Measurements from ENCODE around the gene AZU1.

Gene AZU1

GRCh38 chr19:797528-798414, 29.9 kb upstream of the AZU1 start:
- peak; percentile 84 to 87 for DNase-seq (ENCODE audit: low read depth in 2 of 2)

- DNase-seq (ENCODE audit: low read depth in 2 of 2), result no peak
Observed at GRCh38 chr19:798415-799075, 29.1 kb upstream of the AZU1 start.

GRCh38 chr19:799076-799881, 28.4 kb upstream of the AZU1 start:
- DNase-seq (ENCODE audit: low read depth in 2 of 2), result no peak

- DNase-seq (ENCODE audit: low read depth in 2 of 2), result no peak
Observed at GRCh38 chr19:800360-801029, 27.1 kb upstream of the AZU1 start.

GRCh38 chr19:801030-801860, 26.4 kb upstream of the AZU1 start:
- DNase-seq (ENCODE audit: low read depth in 2 of 2), result no peak

- no peak for DNase-seq (ENCODE audit: low read depth in 2 of 2)
Observed at GRCh38 chr19:801861-802497, 25.7 kb upstream of the AZU1 start.

- DNase-seq (ENCODE audit: low read depth in 2 of 2), result no peak
Observed at GRCh38 chr19:802498-803098, 25.0 kb upstream of the AZU1 start.

GRCh38 chr19:803099-803561, 24.5 kb upstream of the AZU1 start:
- no peak for DNase-seq (ENCODE audit: low read depth in 2 of 2)

- no peak for DNase-seq (ENCODE audit: low read depth in 2 of 2)
Observed at GRCh38 chr19:803686-804418, 23.8 kb upstream of the AZU1 start.

- DNase-seq (ENCODE audit: low read depth in 2 of 2), result no peak
Observed at GRCh38 chr19:804419-805165, 23.0 kb upstream of the AZU1 start.

- no peak for DNase-seq (ENCODE audit: low read depth in 2 of 2)
Observed at GRCh38 chr19:805166-805551, 22.5 kb upstream of the AZU1 start.

- DNase-seq (ENCODE audit: low read depth in 2 of 2), result no peak
Observed at GRCh38 chr19:805600-806550, 21.8 kb upstream of the AZU1 start.

GRCh38 chr19:806815-807421, 20.7 kb upstream of the AZU1 start:
- no peak for DNase-seq (ENCODE audit: low read depth in 2 of 2)

GRCh38 chr19:807627-808422, 19.8 kb upstream of the AZU1 start:
- DNase-seq (ENCODE audit: low read depth in 2 of 2), result no peak

GRCh38 chr19:808423-808775, 19.2 kb upstream of the AZU1 start:
- DNase-seq (ENCODE audit: low read depth in 2 of 2), result no peak
